ENCODE results near the gene CADPS2.

GRCh38 chr7:122881324-122881723, 4.9 kb downstream of the CADPS2 start:
- TF ChIP-seq CTCF (IDR thresholded peaks at IDR 0.05) = no peak
- no peak for TF ChIP-seq POLR2AphosphoS5 (IDR thresholded peaks at IDR 0.05)
- TF ChIP-seq POLR2A (IDR thresholded peaks at IDR 0.05) = no peak
- no peak for TF ChIP-seq EP300 (IDR thresholded peaks at IDR 0.05)
